Measurements from ENCODE around the gene CDK5RAP3.

Gene CDK5RAP3

GRCh38 chr17:47949946-47950345, 21.0 kb upstream of the CDK5RAP3 start:
- no peak for DNase-seq

- DNase-seq: no peak
These were observed 20.5 kb upstream of the CDK5RAP3 start for GRCh38 chr17:47950448-47950847.

GRCh38 chr17:47952171-47953021, 18.5 kb upstream of the CDK5RAP3 start:
- DNase-seq: no peak

GRCh38 chr17:47953909-47954308, 17.0 kb upstream of the CDK5RAP3 start:
- DNase-seq: no peak

- DNase-seq: no peak
These were observed 15.1 kb upstream of the CDK5RAP3 start for GRCh38 chr17:47955497-47956461.

GRCh38 chr17:47956791-47957590, 13.9 kb upstream of the CDK5RAP3 start:
- no peak for DNase-seq

GRCh38 chr17:47957591-47958490, 13.1 kb upstream of the CDK5RAP3 start, which contains the start of gene PRR15L:
TSS of gene PRR15L (minus strand) at chr17:47957883. CDS start at chr17:47953234, 4,649 bp downstream.
- no peak for DNase-seq

GRCh38 chr17:47959825-47960655, 10.9 kb upstream of the CDK5RAP3 start:
- DNase-seq: no peak

- no peak for DNase-seq
These were observed 9.5 kb upstream of the CDK5RAP3 start for GRCh38 chr17:47961406-47961805.

- no peak for DNase-seq
These were observed 8.0 kb upstream of the CDK5RAP3 start for GRCh38 chr17:47962901-47963300.

- no peak for DNase-seq
These were observed 6.1 kb upstream of the CDK5RAP3 start for GRCh38 chr17:47964856-47965255.

- no peak for DNase-seq
These were observed 4.8 kb upstream of the CDK5RAP3 start for GRCh38 chr17:47966079-47966519.

- peak; percentile 90 for DNase-seq
These were observed 3.2 kb upstream of the CDK5RAP3 start for GRCh38 chr17:47967607-47968252.

GRCh38 chr17:47968836-47969235, 2.1 kb upstream of the CDK5RAP3 start:
- no peak for DNase-seq

GRCh38 chr17:47969930-47970724, 786 bp upstream of the CDK5RAP3 start:
- no peak for DNase-seq

- no peak for DNase-seq
These were observed 2.6 kb downstream of the CDK5RAP3 start for GRCh38 chr17:47973541-47973940.

- no peak for DNase-seq
These were observed 4.4 kb downstream of the CDK5RAP3 start for GRCh38 chr17:47975189-47975822.

- no peak for DNase-seq
These were observed 4.9 kb downstream of the CDK5RAP3 start for GRCh38 chr17:47975823-47976205.

- DNase-seq: peak; percentile 53
These were observed 7.4 kb downstream of the CDK5RAP3 start for GRCh38 chr17:47978324-47978723.

Measured in fibroblast of skin of right biceps (primary cell).